ENCODE data around the gene ERLIN1.

GRCh38 chr10:100204370-100204769, 18.5 kb upstream of the ERLIN1 start:
- TF ChIP-seq, protein P1, sequence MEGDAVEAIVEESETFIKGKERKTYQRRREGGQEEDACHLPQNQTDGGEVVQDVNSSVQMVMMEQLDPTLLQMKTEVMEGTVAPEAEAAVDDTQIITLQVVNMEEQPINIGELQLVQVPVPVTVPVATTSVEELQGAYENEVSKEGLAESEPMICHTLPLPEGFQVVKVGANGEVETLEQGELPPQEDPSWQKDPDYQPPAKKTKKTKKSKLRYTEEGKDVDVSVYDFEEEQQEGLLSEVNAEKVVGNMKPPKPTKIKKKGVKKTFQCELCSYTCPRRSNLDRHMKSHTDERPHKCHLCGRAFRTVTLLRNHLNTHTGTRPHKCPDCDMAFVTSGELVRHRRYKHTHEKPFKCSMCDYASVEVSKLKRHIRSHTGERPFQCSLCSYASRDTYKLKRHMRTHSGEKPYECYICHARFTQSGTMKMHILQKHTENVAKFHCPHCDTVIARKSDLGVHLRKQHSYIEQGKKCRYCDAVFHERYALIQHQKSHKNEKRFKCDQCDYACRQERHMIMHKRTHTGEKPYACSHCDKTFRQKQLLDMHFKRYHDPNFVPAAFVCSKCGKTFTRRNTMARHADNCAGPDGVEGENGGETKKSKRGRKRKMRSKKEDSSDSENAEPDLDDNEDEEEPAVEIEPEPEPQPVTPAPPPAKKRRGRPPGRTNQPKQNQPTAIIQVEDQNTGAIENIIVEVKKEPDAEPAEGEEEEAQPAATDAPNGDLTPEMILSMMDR (IDR thresholded peaks at IDR 0.05; ENCODE audit: poor library complexity): no peak
- no peak for TF ChIP-seq EZH2 (IDR thresholded peaks at IDR 0.05; ENCODE audit: borderline replicate concordance)
- no peak for TF ChIP-seq EZH2phosphoT487 (IDR thresholded peaks at IDR 0.05; ENCODE audit: low read depth, severe bottlenecking, unreplicated experiment)

Measured in hepatocyte (in vitro differentiated cells).